Right hindlimb (tissue), 1 donor: ENCODE results near the gene DNAAF6.
"Not testable (repeated sequence)": the region's sequence is repeated elsewhere in the genome, so short reads cannot be mapped to it uniquely, and the experiment has no call there.

Experiments used
- DNase-seq: peaks from one replicate; pipeline ENCODE4 v3.0.0-alpha.2; 2018

The DNAAF6 gene

GRCh38 chrX:107205770-107206696, at the start of gene DNAAF6, which contains the start of gene NUP62CL:
TSS of gene DNAAF6 (plus strand) at chrX:107206611. CDS start at chrX:107212876, 6,265 bp downstream.
TSS of gene NUP62CL (minus strand) at chrX:107206433. CDS start at chrX:107175146, 31,287 bp downstream.
- DNase-seq: peak; percentile 59

- not testable (repeated sequence) for DNase-seq
Observed at GRCh38 chrX:107157618-107158017, 48.8 kb upstream of the DNAAF6 start.

GRCh38 chrX:107167163-107167921, 39.1 kb upstream of the DNAAF6 start:
- no peak for DNase-seq

GRCh38 chrX:107168257-107168656, 38.2 kb upstream of the DNAAF6 start:
- DNase-seq: no peak

GRCh38 chrX:107168712-107169111, 37.7 kb upstream of the DNAAF6 start:
- DNase-seq: no peak

- DNase-seq: no peak
Observed at GRCh38 chrX:107171369-107172102, 34.9 kb upstream of the DNAAF6 start.

GRCh38 chrX:107197319-107197718, 9.1 kb upstream of the DNAAF6 start:
- no peak for DNase-seq

- DNase-seq: not testable (repeated sequence)
Observed at GRCh38 chrX:107198074-107198473, 8.3 kb upstream of the DNAAF6 start.

GRCh38 chrX:107199491-107199890, 6.9 kb upstream of the DNAAF6 start:
- no peak for DNase-seq

GRCh38 chrX:107204068-107204605, 2.3 kb upstream of the DNAAF6 start:
- no peak for DNase-seq

GRCh38 chrX:107206697-107207065, 270 bp downstream of the DNAAF6 start:
- DNase-seq: no peak

- no peak for DNase-seq
Observed at GRCh38 chrX:107207089-107207488, 678 bp downstream of the DNAAF6 start.

- no peak for DNase-seq
Observed at GRCh38 chrX:107207943-107208342, 1.5 kb downstream of the DNAAF6 start.

- no peak for DNase-seq
Observed at GRCh38 chrX:107213477-107213876, 7.1 kb downstream of the DNAAF6 start.

- no peak for DNase-seq
Observed at GRCh38 chrX:107226757-107227156, 20.3 kb downstream of the DNAAF6 start.

- DNase-seq: no peak
Observed at GRCh38 chrX:107227780-107228485, 21.5 kb downstream of the DNAAF6 start.

GRCh38 chrX:107228486-107228819, 22.0 kb downstream of the DNAAF6 start:
- DNase-seq: no peak

- no peak for DNase-seq
Observed at GRCh38 chrX:107272431-107272921, 66.1 kb downstream of the DNAAF6 start.

GRCh38 chrX:107273795-107274194, 67.4 kb downstream of the DNAAF6 start:
- DNase-seq: no peak

- no peak for DNase-seq
Observed at GRCh38 chrX:107288676-107289075, 82.3 kb downstream of the DNAAF6 start.

- DNase-seq: no peak
Observed at GRCh38 chrX:107290019-107290418, 83.6 kb downstream of the DNAAF6 start.

- DNase-seq: no peak
Observed at GRCh38 chrX:107293056-107293455, 86.6 kb downstream of the DNAAF6 start.
